ENCODE measurements around the gene KLHL26. TPM values are rescaled to one million over a fixed set of nuclear protein-coding genes. Genes with fewer than 3 reads are reported as not detected.

The KLHL26 gene
- polyA plus RNA-seq, 2 of the 4 experiments (the other 2 are of a cell fraction): 1.1 to 2.0 TPM

DNA sequence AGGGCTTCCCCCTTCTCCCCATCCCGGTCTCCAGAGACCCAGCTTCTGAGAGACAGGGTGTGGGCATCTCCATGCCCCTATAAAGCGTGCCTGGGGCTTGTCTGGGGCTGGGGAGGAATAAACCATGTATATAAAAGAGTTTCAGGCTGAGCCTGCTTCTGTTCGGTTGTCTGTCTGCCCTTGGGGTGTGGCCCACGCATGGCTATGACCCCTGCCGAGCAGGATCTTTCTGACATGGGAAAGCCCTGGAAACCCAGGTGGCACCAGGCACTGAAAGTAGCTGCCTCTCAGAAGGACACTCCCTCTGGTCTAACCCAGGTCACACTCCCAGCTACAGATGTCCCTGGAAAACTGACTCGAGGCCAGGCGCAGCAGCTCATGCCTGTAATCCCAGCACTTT is 15.9 kb upstream of the KLHL26 start:
- ATAC-seq: no peak
- CTCF ChIA-PET: interaction anchor here (0.7 kb wide), 4 partner anchors 100 to 525 kb away, joined by 3 to 4 read pairs (median 3); no protein-coding TSS in a partner anchor
- TF ChIP-seq BHLHE40 (IDR thresholded peaks at IDR 0.05; ENCODE audit: low read depth, low read length) (no peak), CHD2 (IDR thresholded peaks at IDR 0.05; ENCODE audit: low read length, partially characterized antibody) (no peak), ESRRA (IDR thresholded peaks at IDR 0.05; ENCODE audit: borderline replicate concordance, low read length) (no peak), MYC (IDR thresholded peaks at IDR 0.05; ENCODE audit: borderline replicate concordance, low read length) (no peak), EP300 (IDR thresholded peaks at IDR 0.05) (no peak), NPAS2 (CRISPR knock-in tag; IDR thresholded peaks at IDR 0.05; ENCODE audit: borderline replicate concordance) (no peak), HOXB13 (CRISPR knock-in tag; IDR thresholded peaks at IDR 0.05; ENCODE audit: low read depth) (no peak), KDM5A (IDR thresholded peaks at IDR 0.05) (no peak), ZFP36 (IDR thresholded peaks at IDR 0.05; ENCODE audit: borderline replicate concordance, partially characterized antibody) (no peak), POLR2AphosphoS2 (conservative IDR thresholded peaks at IDR 0.05; ENCODE audit: low read length) (no peak), MAZ (IDR thresholded peaks at IDR 0.05; ENCODE audit: borderline replicate concordance, low read depth, low read length) (no peak), HOXB5 (CRISPR knock-in tag; IDR thresholded peaks at IDR 0.05) (no peak), TP53 (CRISPR knock-in tag; IDR thresholded peaks at IDR 0.05) (no peak)
- TF ChIP-seq, protein P1, sequence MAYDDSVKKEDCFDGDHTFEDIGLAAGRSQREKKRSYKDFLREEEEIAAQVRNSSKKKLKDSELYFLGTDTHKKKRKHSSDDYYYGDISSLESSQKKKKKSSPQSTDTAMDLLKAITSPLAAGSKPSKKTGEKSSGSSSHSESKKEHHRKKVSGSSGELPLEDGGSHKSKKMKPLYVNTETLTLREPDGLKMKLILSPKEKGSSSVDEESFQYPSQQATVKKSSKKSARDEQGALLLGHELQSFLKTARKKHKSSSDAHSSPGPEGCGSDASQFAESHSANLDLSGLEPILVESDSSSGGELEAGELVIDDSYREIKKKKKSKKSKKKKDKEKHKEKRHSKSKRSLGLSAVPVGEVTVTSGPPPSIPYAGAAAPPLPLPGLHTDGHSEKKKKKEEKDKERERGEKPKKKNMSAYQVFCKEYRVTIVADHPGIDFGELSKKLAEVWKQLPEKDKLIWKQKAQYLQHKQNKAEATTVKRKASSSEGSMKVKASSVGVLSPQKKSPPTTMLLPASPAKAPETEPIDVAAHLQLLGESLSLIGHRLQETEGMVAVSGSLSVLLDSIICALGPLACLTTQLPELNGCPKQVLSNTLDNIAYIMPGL (CRISPR knock-in tag; IDR thresholded peaks at IDR 0.05; ENCODE audit: borderline replicate concordance): no peak
- TF ChIP-seq, protein P2, sequence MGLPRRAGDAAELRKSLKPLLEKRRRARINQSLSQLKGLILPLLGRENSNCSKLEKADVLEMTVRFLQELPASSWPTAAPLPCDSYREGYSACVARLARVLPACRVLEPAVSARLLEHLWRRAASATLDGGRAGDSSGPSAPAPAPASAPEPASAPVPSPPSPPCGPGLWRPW (IDR thresholded peaks at IDR 0.05): no peak
- TF ChIP-seq, protein P3, sequence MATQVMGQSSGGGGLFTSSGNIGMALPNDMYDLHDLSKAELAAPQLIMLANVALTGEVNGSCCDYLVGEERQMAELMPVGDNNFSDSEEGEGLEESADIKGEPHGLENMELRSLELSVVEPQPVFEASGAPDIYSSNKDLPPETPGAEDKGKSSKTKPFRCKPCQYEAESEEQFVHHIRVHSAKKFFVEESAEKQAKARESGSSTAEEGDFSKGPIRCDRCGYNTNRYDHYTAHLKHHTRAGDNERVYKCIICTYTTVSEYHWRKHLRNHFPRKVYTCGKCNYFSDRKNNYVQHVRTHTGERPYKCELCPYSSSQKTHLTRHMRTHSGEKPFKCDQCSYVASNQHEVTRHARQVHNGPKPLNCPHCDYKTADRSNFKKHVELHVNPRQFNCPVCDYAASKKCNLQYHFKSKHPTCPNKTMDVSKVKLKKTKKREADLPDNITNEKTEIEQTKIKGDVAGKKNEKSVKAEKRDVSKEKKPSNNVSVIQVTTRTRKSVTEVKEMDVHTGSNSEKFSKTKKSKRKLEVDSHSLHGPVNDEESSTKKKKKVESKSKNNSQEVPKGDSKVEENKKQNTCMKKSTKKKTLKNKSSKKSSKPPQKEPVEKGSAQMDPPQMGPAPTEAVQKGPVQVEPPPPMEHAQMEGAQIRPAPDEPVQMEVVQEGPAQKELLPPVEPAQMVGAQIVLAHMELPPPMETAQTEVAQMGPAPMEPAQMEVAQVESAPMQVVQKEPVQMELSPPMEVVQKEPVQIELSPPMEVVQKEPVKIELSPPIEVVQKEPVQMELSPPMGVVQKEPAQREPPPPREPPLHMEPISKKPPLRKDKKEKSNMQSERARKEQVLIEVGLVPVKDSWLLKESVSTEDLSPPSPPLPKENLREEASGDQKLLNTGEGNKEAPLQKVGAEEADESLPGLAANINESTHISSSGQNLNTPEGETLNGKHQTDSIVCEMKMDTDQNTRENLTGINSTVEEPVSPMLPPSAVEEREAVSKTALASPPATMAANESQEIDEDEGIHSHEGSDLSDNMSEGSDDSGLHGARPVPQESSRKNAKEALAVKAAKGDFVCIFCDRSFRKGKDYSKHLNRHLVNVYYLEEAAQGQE (IDR thresholded peaks at IDR 0.05): no peak
- TF ChIP-seq, protein P4, sequence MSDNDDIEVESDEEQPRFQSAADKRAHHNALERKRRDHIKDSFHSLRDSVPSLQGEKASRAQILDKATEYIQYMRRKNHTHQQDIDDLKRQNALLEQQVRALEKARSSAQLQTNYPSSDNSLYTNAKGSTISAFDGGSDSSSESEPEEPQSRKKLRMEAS (IDR thresholded peaks at IDR 0.05): no peak

DNA sequence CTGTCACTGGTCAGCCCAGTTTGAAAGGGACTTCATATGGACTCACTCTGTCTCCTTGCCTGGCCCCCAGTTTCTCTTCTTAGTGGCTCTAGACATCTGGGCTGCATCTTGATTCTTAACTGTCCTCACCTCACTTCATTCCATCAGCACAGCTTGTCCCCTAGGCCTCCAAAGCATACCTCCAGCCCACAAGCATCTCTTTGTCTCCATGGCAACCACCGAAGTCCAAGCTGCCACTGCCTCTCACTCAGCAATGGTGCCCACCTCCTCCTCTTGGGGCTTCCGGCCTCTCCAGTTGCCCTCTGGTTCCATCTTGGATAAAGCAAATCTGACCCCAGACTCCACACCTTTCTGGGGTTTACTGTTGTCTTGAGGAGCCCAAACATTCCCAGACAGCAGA is 9.9 kb upstream of the KLHL26 start:
- FAIRE-seq (no peak), DNase-seq (ENCODE audit: low read depth in 1 of 2, low spot score in 1 of 2) (no peak), ATAC-seq (peak in 1 of 2 experiments; percentile 30; a peak in 1 of 6 replicates)
- H3K4me2 ChIP-seq: no peak overlapping the region
- H3K27ac ChIP-seq: no peak overlapping the region
- no peaks in the 10 kb centered on the region for H3K9me3 ChIP-seq
- no peak overlapping the region for H3K4me3 ChIP-seq
- WGBS (ENCODE audit: missing lambda C conversion rate): 57% methylated on average over 2 of the region's 2 CpGs
- ChIA-PET POLR2A (no interaction called here), CTCF (no interaction called here)
- no peaks in the 10 kb centered on the region for H3K4me1 ChIP-seq
- TF ChIP-seq KDM1A (IDR thresholded peaks at IDR 0.05; ENCODE audit: low read depth) (no peak), SREBF2 (IDR thresholded peaks at IDR 0.05) (no peak), ESRRA (IDR thresholded peaks at IDR 0.05; ENCODE audit: borderline replicate concordance, low read length) (no peak), TP53 (CRISPR knock-in tag; IDR thresholded peaks at IDR 0.05) (no peak), RCOR1 (IDR thresholded peaks at IDR 0.05; ENCODE audit: low read depth, low read length) (no peak)
- TF ChIP-seq, protein P2 (IDR thresholded peaks at IDR 0.05): no peak
- TF ChIP-seq, protein P5, sequence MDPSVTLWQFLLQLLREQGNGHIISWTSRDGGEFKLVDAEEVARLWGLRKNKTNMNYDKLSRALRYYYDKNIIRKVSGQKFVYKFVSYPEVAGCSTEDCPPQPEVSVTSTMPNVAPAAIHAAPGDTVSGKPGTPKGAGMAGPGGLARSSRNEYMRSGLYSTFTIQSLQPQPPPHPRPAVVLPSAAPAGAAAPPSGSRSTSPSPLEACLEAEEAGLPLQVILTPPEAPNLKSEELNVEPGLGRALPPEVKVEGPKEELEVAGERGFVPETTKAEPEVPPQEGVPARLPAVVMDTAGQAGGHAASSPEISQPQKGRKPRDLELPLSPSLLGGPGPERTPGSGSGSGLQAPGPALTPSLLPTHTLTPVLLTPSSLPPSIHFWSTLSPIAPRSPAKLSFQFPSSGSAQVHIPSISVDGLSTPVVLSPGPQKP (IDR thresholded peaks at IDR 0.05; ENCODE audit: low read depth, low read length): no peak
- TF ChIP-seq, protein P4 (IDR thresholded peaks at IDR 0.05): no peak
- TF ChIP-seq, protein P3 (IDR thresholded peaks at IDR 0.05): no peak
- TF ChIP-seq, protein P6, sequence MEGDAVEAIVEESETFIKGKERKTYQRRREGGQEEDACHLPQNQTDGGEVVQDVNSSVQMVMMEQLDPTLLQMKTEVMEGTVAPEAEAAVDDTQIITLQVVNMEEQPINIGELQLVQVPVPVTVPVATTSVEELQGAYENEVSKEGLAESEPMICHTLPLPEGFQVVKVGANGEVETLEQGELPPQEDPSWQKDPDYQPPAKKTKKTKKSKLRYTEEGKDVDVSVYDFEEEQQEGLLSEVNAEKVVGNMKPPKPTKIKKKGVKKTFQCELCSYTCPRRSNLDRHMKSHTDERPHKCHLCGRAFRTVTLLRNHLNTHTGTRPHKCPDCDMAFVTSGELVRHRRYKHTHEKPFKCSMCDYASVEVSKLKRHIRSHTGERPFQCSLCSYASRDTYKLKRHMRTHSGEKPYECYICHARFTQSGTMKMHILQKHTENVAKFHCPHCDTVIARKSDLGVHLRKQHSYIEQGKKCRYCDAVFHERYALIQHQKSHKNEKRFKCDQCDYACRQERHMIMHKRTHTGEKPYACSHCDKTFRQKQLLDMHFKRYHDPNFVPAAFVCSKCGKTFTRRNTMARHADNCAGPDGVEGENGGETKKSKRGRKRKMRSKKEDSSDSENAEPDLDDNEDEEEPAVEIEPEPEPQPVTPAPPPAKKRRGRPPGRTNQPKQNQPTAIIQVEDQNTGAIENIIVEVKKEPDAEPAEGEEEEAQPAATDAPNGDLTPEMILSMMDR (IDR thresholded peaks at IDR 0.05): no peak

More for the DNA sequence above, 15.9 kb upstream of the KLHL26 start:
- Histone ChIP-seq H3K4me1 (no peaks in the 10 kb centered on the region), H3K4me3 (no peak overlapping the region), H3K9me3 (no peaks in the 10 kb centered on the region), H3K4me2 (no peak overlapping the region), H3K27ac (no peak overlapping the region)
- FAIRE-seq: no peak
- 70% methylated on average over 5 of the region's 7 CpGs for WGBS (ENCODE audit: missing lambda C conversion rate)
- DNase-seq (ENCODE audit: low read depth in 1 of 2, low spot score in 1 of 2): no peak
- POLR2A ChIA-PET: no interaction called here

Data from A549 (cell line).